CD4-positive, alpha-beta T cell (primary cell): ENCODE results near the gene ANTXR1. TPM values are rescaled to one million over a fixed set of nuclear protein-coding genes. Genes with fewer than 3 reads are reported as not detected.

Experiments used
- ATAC-seq: fragments of 200-7000 bp; cut with Tn5 transposase; one replicate; pipeline ENCODE4 v1.10.0; 2022; ENCODE audit warnings: mild to moderate bottlenecking; ENCODE audit not compliant: poor library complexity
- CTCF ChIA-PET: fragments of 350-600 bp; sonication (Branson Sonifier 250); formaldehyde crosslinking; loops from one replicate; lab custom pipeline; 2021; ENCODE audit warnings: antibody characterized with exemption, inconsistent platforms; lab: Charles Lee
- POLR2A ChIA-PET: fragments of 350-600 bp; sonication (Branson Sonifier 250); formaldehyde crosslinking; loops from one replicate; lab custom pipeline; 2021; ENCODE audit warnings: antibody characterized with exemption, inconsistent platforms; lab: Charles Lee
- DNase-seq, 14 experiments: peaks; one replicate each; pipeline ENCODE4 v3.0.0-alpha.2; 2013 to 2020; ENCODE audit warnings: mixed read lengths in 2 of 14
- H3K27ac ChIP-seq, 2 donors: one replicate each; pipeline versions ENCODE4 v1.5.1 to v1.7.0; 2013; ENCODE audit warnings: low read length in 2 of 2, low read depth in 1 of 2, mild to moderate bottlenecking in 1 of 2
- H3K27me3 ChIP-seq, 2 experiments: 1 replicate in 1 of 2; 2 replicates in 1 of 2; pipeline versions ENCODE4 v1.6.1 to v1.7.0; 2013; ENCODE audit warnings: low read length in 2 of 2, control low read depth in 1 of 2, mild to moderate bottlenecking in 1 of 2, moderate library complexity in 1 of 2; ENCODE audit not compliant: insufficient read depth in 2 of 2, control insufficient read depth in 1 of 2
- H3K36me3 ChIP-seq: one replicate; pipeline ENCODE4 v1.6.1; 2013; ENCODE audit warnings: low read length, control low read depth; ENCODE audit not compliant: insufficient read depth
- H3K4me1 ChIP-seq: one replicate; pipeline ENCODE4 v1.6.1; 2013; ENCODE audit warnings: low read length, control low read depth; ENCODE audit not compliant: insufficient read depth
- H3K4me3 ChIP-seq: one replicate; pipeline ENCODE4 v1.5.1; 2013; ENCODE audit warnings: mild to moderate bottlenecking, low read length, moderate library complexity
- H3K9me3 ChIP-seq, 2 experiments: 1 replicate in 1 of 2; 2 replicates in 1 of 2; pipeline versions ENCODE4 v1.6.1 to v1.7.0; 2013; ENCODE audit warnings: low read length in 2 of 2, mild to moderate bottlenecking in 2 of 2, control low read depth in 1 of 2, moderate library complexity in 1 of 2; ENCODE audit not compliant: control insufficient read depth in 1 of 2, insufficient read depth in 1 of 2
- H3K27ac Mint-ChIP-seq: one replicate; pipeline ENCODE4 v1.8.0; 2020; ENCODE audit warnings: mixed read lengths
- H3K27me3 Mint-ChIP-seq: one replicate; pipeline ENCODE4 v1.8.0; 2021; ENCODE audit warnings: mixed read lengths
- H3K36me3 Mint-ChIP-seq: one replicate; pipeline ENCODE4 v1.8.0; 2021; ENCODE audit warnings: low read depth, mixed read lengths
- H3K4me1 Mint-ChIP-seq: one replicate; pipeline ENCODE4 v1.8.0; 2021; ENCODE audit warnings: low read depth, mixed read lengths
- H3K4me3 Mint-ChIP-seq: one replicate; pipeline ENCODE4 v1.8.0; 2020; ENCODE audit warnings: mild to moderate bottlenecking, mixed read lengths
- H3K9me3 Mint-ChIP-seq: one replicate; pipeline ENCODE4 v1.8.0; 2020; ENCODE audit warnings: mixed read lengths
- CTCF ChIP-seq: fragments of 200-600 bp; IDR thresholded peaks from one replicate; pipeline ENCODE4 v1.8.0; 2022; ENCODE audit warnings: antibody characterized with exemption, mild to moderate bottlenecking
- intact Hi-C, 2 experiments: fragments of 100-400 bp; cut with DNase I in 1 of 2; cut with micrococcal nuclease in 1 of 2; formaldehyde crosslinking; loops; one replicate each; pipeline versions ENCODE4 v1.15.1 to v1.9.0; 2023 to 2025; cut with DNase I, micrococcal nuclease
- total RNA-seq, 174 experiments: library from RNA in 2 of 174; stranded (reverse) in 2 of 174; gene quantifications; one replicate each; pipeline ENCODE4 v1.2.3 and lab custom pipeline; 2021 to 2026

Gene ANTXR1
- total RNA-seq, 2 experiments from 2014 or later = not detected

- Histone ChIP-seq H3K27ac (no peak overlapping the region), H3K4me3 (no peak overlapping the region), H3K27me3 (peaks cover 2 to 7% of the 10 kb centered on the region in 2 experiments), H3K4me1 (no peaks in the 10 kb centered on the region), H3K36me3 (no peaks in the 10 kb centered on the region), H3K9me3 (no peaks in the 10 kb centered on the region)
- Mint-ChIP-seq H3K4me3 (no peak overlapping the region), H3K4me1 (no peaks in the 10 kb centered on the region), H3K27me3 (peaks cover 16% of the 10 kb centered on the region), H3K36me3 (no peaks in the 10 kb centered on the region), H3K9me3 (no peaks in the 10 kb centered on the region), H3K27ac (no peak overlapping the region)
- intact Hi-C loops = no loop called here
- ATAC-seq (no peak), DNase-seq (no peak)
- ChIA-PET POLR2A (no interaction called here), CTCF (no interaction called here)
- TF ChIP-seq CTCF = no peak
Measured at GRCh38 chr2:69034845-69035244, 21.9 kb downstream of the ANTXR1 start.

GRCh38 chr2:69036926-69037325, 23.9 kb downstream of the ANTXR1 start:
- DNase-seq = no peak
- H3K4me3 ChIP-seq = no peak overlapping the region
- Mint-ChIP-seq H3K4me1 (no peaks in the 10 kb centered on the region), H3K36me3 (no peaks in the 10 kb centered on the region), H3K9me3 (no peaks in the 10 kb centered on the region), H3K4me3 (no peak overlapping the region), H3K27me3 (peaks cover 25% of the 10 kb centered on the region), H3K27ac (no peak overlapping the region)
- H3K27ac ChIP-seq = no peak overlapping the region
- intact Hi-C loops = no loop called here
- no peaks in the 10 kb centered on the region for H3K36me3 ChIP-seq
- H3K4me1 ChIP-seq = no peaks in the 10 kb centered on the region
- ChIA-PET POLR2A (no interaction called here), CTCF (no interaction called here)
- no peaks in the 10 kb centered on the region for H3K9me3 ChIP-seq
- no peak for ATAC-seq
- TF ChIP-seq CTCF = no peak
- peaks cover 2 to 9% of the 10 kb centered on the region in 2 experiments for H3K27me3 ChIP-seq

- Histone ChIP-seq H3K27ac (no peak overlapping the region), H3K4me3 (no peak overlapping the region), H3K4me1 (no peaks in the 10 kb centered on the region), H3K36me3 (no peaks in the 10 kb centered on the region), H3K9me3 (no peaks in the 10 kb centered on the region), H3K27me3 (peaks cover 2 to 11% of the 10 kb centered on the region in 2 experiments)
- no peaks in the 10 kb centered on the region for H3K4me1 Mint-ChIP-seq
- peaks cover 33% of the 10 kb centered on the region for H3K27me3 Mint-ChIP-seq
- no peaks in the 10 kb centered on the region for H3K9me3 Mint-ChIP-seq
- DNase-seq (no peak), ATAC-seq (no peak)
- H3K4me3 Mint-ChIP-seq = no peak overlapping the region
- no peak for TF ChIP-seq CTCF
- H3K27ac Mint-ChIP-seq = no peak overlapping the region
- ChIA-PET CTCF (no interaction called here), POLR2A (no interaction called here)
- H3K36me3 Mint-ChIP-seq = no peaks in the 10 kb centered on the region
- intact Hi-C loops = no loop called here
Measured at GRCh38 chr2:69041214-69041613, 28.2 kb downstream of the ANTXR1 start.
